M059J (cell line): Measurements from ENCODE around the gene AP4E1. TPM values are rescaled to one million over a fixed set of nuclear protein-coding genes. Genes with fewer than 3 reads are reported as not detected.
"Not testable (repeated sequence)": the region's sequence is repeated elsewhere in the genome, so short reads cannot be mapped to it uniquely, and the experiment has no call there.

ENCODE experiments used
- DNase-seq: peaks from one replicate; pipeline ENCODE4 v3.0.0-alpha.2; 2012; ENCODE audit warnings: low read depth
- total RNA-seq: library from RNA; depleted of rRNA; stranded (reverse); fragments of >200 nt; shearing (Covaris generic); gene quantifications from 2 replicates; pipeline ENCODE4 v1.2.3, GENCODE V29; 2014; rRNA removed

Gene AP4E1
- total RNA-seq: 9.5 and 13.9 TPM in 2 replicates

- peak; percentile 83 for DNase-seq
Measured at GRCh38 chr15:50908209-50909009, at the start of gene AP4E1. TSS of gene AP4E1 (plus strand) at chr15:50908683. CDS start at chr15:50908779, 96 bp downstream.

- DNase-seq: no peak
Measured at GRCh38 chr15:50860824-50861223, 47.7 kb upstream of the AP4E1 start.

GRCh38 chr15:50862553-50862952 lies 45.9 kb upstream of the AP4E1 start:
- DNase-seq: no peak

- DNase-seq: no peak
Measured at GRCh38 chr15:50864873-50865272, 43.6 kb upstream of the AP4E1 start.

- DNase-seq: no peak
Measured at GRCh38 chr15:50865515-50866353, 42.7 kb upstream of the AP4E1 start.

GRCh38 chr15:50871832-50872231 lies 36.7 kb upstream of the AP4E1 start:
- DNase-seq: no peak

GRCh38 chr15:50872832-50873426 lies 35.6 kb upstream of the AP4E1 start:
- DNase-seq: no peak

GRCh38 chr15:50873935-50874361 lies 34.5 kb upstream of the AP4E1 start:
- DNase-seq: no peak

- not testable (repeated sequence) for DNase-seq
Measured at GRCh38 chr15:50875238-50875637, 33.2 kb upstream of the AP4E1 start.

- DNase-seq: no peak
Measured at GRCh38 chr15:50876260-50876988, 32.1 kb upstream of the AP4E1 start.

- DNase-seq: peak; percentile 87
Measured at GRCh38 chr15:50876989-50877360, 31.5 kb upstream of the AP4E1 start.

GRCh38 chr15:50879016-50879617 lies 29.4 kb upstream of the AP4E1 start:
- no peak for DNase-seq

GRCh38 chr15:50880206-50880605 lies 28.3 kb upstream of the AP4E1 start:
- no peak for DNase-seq

- DNase-seq: peak; percentile 13
Measured at GRCh38 chr15:50880651-50881114, 27.8 kb upstream of the AP4E1 start.

- DNase-seq: peak; percentile 20
Measured at GRCh38 chr15:50881121-50882048, 27.1 kb upstream of the AP4E1 start.

GRCh38 chr15:50883903-50884302 lies 24.6 kb upstream of the AP4E1 start:
- DNase-seq: peak; percentile 86

- peak; percentile 85 for DNase-seq
Measured at GRCh38 chr15:50884540-50884939, 23.9 kb upstream of the AP4E1 start.

- no peak for DNase-seq
Measured at GRCh38 chr15:50886139-50886467, 22.4 kb upstream of the AP4E1 start.

GRCh38 chr15:50886611-50887345 lies 21.7 kb upstream of the AP4E1 start:
- no peak for DNase-seq
